Heart right ventricle (tissue), 16 donors: ENCODE data around the gene KCTD12. TPM values are rescaled to one million over a fixed set of nuclear protein-coding genes. Genes with fewer than 3 reads are reported as not detected.
A peak's percentile ranks its signal among the peaks of the same experiment; 100 is the strongest.

Source experiments
- ATAC-seq, 8 donors: fragments of 200-7000 bp; cut with Tn5 transposase; one replicate each; pipeline ENCODE4 v1.9.1; 2020; ENCODE audit warnings: mild to moderate bottlenecking in 8 of 8, moderate library complexity in 8 of 8, moderate number of reproducible peaks in 1 of 8
- DNase-seq, 2 donors: peaks; one replicate each; pipeline ENCODE4 v3.0.0-alpha.2; 2020
- H3K27ac ChIP-seq, 10 donors: fragments of 200-600 bp; sonication (generic) in 2 of 10; one replicate each; pipeline versions ENCODE4 v1.5.0 to v1.8.0; 2020 to 2022; ENCODE audit warnings: mild to moderate bottlenecking in 3 of 10
- H3K27me3 ChIP-seq, 7 donors: fragments of 200-600 bp; one replicate each; pipeline ENCODE4 v1.8.0; 2021 to 2022; ENCODE audit warnings: mild to moderate bottlenecking in 2 of 7
- H3K36me3 ChIP-seq, 9 donors: fragments of 200-600 bp; sonication (generic) in 1 of 9; one replicate each; pipeline versions ENCODE4 v1.5.0 to v1.8.0; 2020 to 2022; ENCODE audit warnings: mild to moderate bottlenecking in 2 of 9
- H3K4me1 ChIP-seq, 9 donors: fragments of 200-600 bp; sonication (generic) in 1 of 9; one replicate each; pipeline versions ENCODE4 v1.5.0 to v1.8.0; 2020 to 2022; ENCODE audit warnings: mild to moderate bottlenecking in 4 of 9
- H3K4me3 ChIP-seq, 10 donors: fragments of 200-600 bp; sonication (generic) in 2 of 10; one replicate each; pipeline versions ENCODE4 v1.5.0 to v1.8.0; 2020 to 2022; ENCODE audit warnings: mild to moderate bottlenecking in 7 of 10, moderate library complexity in 2 of 10
- H3K9me3 ChIP-seq, 11 donors: fragments of 200-600 bp in 10 of 11; sonication (generic) in 2 of 11; one replicate each; pipeline versions ENCODE4 v1.5.0 to v1.8.0; 2013 to 2022; ENCODE audit warnings: mild to moderate bottlenecking in 2 of 11, control low read depth in 1 of 11, moderate library complexity in 1 of 11
- CTCF ChIP-seq, 9 donors: fragments of 200-600 bp; sonication (generic) in 2 of 9; IDR thresholded peaks; one replicate each; pipeline versions ENCODE4 v1.5.0 to v1.8.0; 2021 to 2022; ENCODE audit warnings: antibody characterized with exemption in 9 of 9, mild to moderate bottlenecking in 5 of 9, moderate library complexity in 1 of 9
- WGBS, 2 donors: extraction: QIAGEN DNeasy Blood & Tissue Kit; methylation state at CpG; one replicate each; pipeline ENCODE4 v1.1.7; 2013; ENCODE audit warnings: inconsistent platforms in 1 of 2; 5-methylcytosine and 5-hydroxymethylcytosine counted together
- intact Hi-C, 10 donors: fragments of 100-400 bp; cut with DNase I; formaldehyde crosslinking; loops; one replicate each; pipeline versions ENCODE4 v1.11.1 to v1.14.2; 2022
- polyA plus RNA-seq, 2 donors: library from polyadenylated mRNA; stranded (reverse); fragments of 200-250 nt; gene quantifications; one replicate each; pipeline ENCODE4 v1.2.3, GENCODE V29; 2013
- total RNA-seq, 10 donors: library from RNA; stranded (reverse); fragmentation: NEBNext Ultra II Directional in 3 of 10; extraction: Animal tissue kit (Norgen Biotek cat#: 25700) in 3 of 10; gene quantifications; one replicate each; pipeline versions ENCODE4 v1.2.1 to v1.2.4, GENCODE V29; 2021 to 2023
- donor health status: Arrhythmogenic right ventricular cardiomyopathy.
- donor health status: ischemic (EF 13 %, LVEDD 7.1; RV severe dilation, severe dysfunction).
- donor health status: healthy with polysubstance abuse.
- donor health status: DM: no; HTN: yes; CAD: no.
- donor health status: DM: no; HTN: no; CAD: no.
- donor health status: ischemic (EF 25% LVEDD 6.9; RV normal size, moderate dysfunction).
- donor health status: ischemic (EF 25% LVEDD 5.7; RV mildly dilated, moderate dysfunction).
- donor health status: healthy.
- donor health status: DM: yes; HTN: yes; CAD: no.
- donor health status: Ischemic cardiomyopathy.
- donor health status: ischemic (EF 35%, LVEDD 5.7; RV mildly dilated, moderate dysfunction).
- donor health status: nonischemic (EF 11% LVEDD 7.7; RV severe dilation, severe dysfunction).
- donor health status: DM: yes; HTN: yes; CAD: no.
- donor health status: PGD.
- donor health status: ischemic (EF 29% LVEDD 5.4; RV normal size, mild dysfunction).
- donor health status: nonischemic (EF 23%, LVEDD 6.1; RV moderate dilation, normal function).

KCTD12 gene
- total and polyA plus RNA-seq, 12 donors: 12.4 to 56.5 (median 32.4) TPM

- no peak for TF ChIP-seq CTCF (IDR thresholded peaks at IDR 0.05)
- peaks cover 0 to 62% (median 34%) of the 10 kb centered on the region in 9 donors for H3K4me1 ChIP-seq
These were observed 6.9 kb downstream of the KCTD12 start for GRCh38 chr13:76879203-76879882.

GRCh38 chr13:76878043-76878442 lies 8.2 kb downstream of the KCTD12 start:
- H3K4me3 ChIP-seq: no peak overlapping the region
- H3K4me1 ChIP-seq: peaks cover 0 to 59% (median 27%) of the 10 kb centered on the region in 9 donors
- peak overlapping the region in 8 of 10 donors; percentile 60 to 94 (median 75) for H3K27ac ChIP-seq
- no peak for ATAC-seq
- DNase-seq: no peak
- no peak for TF ChIP-seq CTCF (IDR thresholded peaks at IDR 0.05)
- no peaks in the 10 kb centered on the region for H3K36me3 ChIP-seq
- no peaks in the 10 kb centered on the region for H3K9me3 ChIP-seq
- intact Hi-C loops: no loop called here
- H3K27me3 ChIP-seq: no peaks in the 10 kb centered on the region
- WGBS, 2 donors: 82% methylated on average over 3 of the region's 3 CpGs

More at GRCh38 chr13:76879203-76879882, 6.9 kb downstream of the KCTD12 start:
- Histone ChIP-seq H3K4me3 (peak overlapping the region in 5 of 10 donors; percentile 6 to 21 (median 10)), H3K9me3 (no peaks in the 10 kb centered on the region), H3K27ac (peak overlapping the region; percentile 26 to 94 (median 74)), H3K27me3 (no peaks in the 10 kb centered on the region), H3K36me3 (no peaks in the 10 kb centered on the region)
- peak; percentile 89 to 97 (median 92) for ATAC-seq
- DNase-seq: peak; percentile 60 to 67
- WGBS, 2 donors: 49 to 58% methylated on average over 8 of the region's 8 CpGs
- intact Hi-C loops: no loop called here

GRCh38 chr13:76875271-76875815 lies 10.9 kb downstream of the KCTD12 start:
- WGBS, 2 donors: 66 to 81% methylated on average over 3 of the region's 3 CpGs
- intact Hi-C loops: no loop called here

GRCh38 chr13:76874479-76874878 lies 11.7 kb downstream of the KCTD12 start:
- no peak for ATAC-seq
- intact Hi-C loops: loop anchor here in 1 of 10 donors (5.0 kb wide), 1 partner anchor 47 kb away; no protein-coding TSS in a partner anchor
- no peak for DNase-seq
- Histone ChIP-seq H3K9me3 (no peaks in the 10 kb centered on the region), H3K4me1 (peaks cover 0 to 33% (median 11%) of the 10 kb centered on the region in 9 donors), H3K27me3 (no peaks in the 10 kb centered on the region), H3K4me3 (no peak overlapping the region), H3K36me3 (no peaks in the 10 kb centered on the region), H3K27ac (peak overlapping the region in 1 of 10 donors; percentile 11)
- WGBS, 2 donors: 88 to 89% methylated on average over 2 of the region's 2 CpGs
- TF ChIP-seq CTCF (IDR thresholded peaks at IDR 0.05): no peak

More at GRCh38 chr13:76875271-76875815, 10.9 kb downstream of the KCTD12 start:
- Histone ChIP-seq H3K27me3 (no peaks in the 10 kb centered on the region), H3K4me3 (no peak overlapping the region), H3K27ac (no peak overlapping the region), H3K9me3 (no peaks in the 10 kb centered on the region), H3K4me1 (peaks cover 0 to 41% (median 19%) of the 10 kb centered on the region in 9 donors), H3K36me3 (no peaks in the 10 kb centered on the region)
- no peak for DNase-seq
- TF ChIP-seq CTCF (IDR thresholded peaks at IDR 0.05): no peak
- ATAC-seq: no peak
